GM18505 (cell line): ENCODE results near the gene RACGAP1.

ENCODE experiments used
- ATAC-seq: cut with Tn5 transposase; IDR thresholded peaks from one replicate; pipeline ENCODE4 v1.9.1; 2021; ENCODE audit not compliant: unreplicated experiment
- POLR2A ChIP-seq: IDR thresholded peaks from 4 replicates; pipeline ENCODE4 v1.6.1; 2011; ENCODE audit warnings: borderline replicate concordance; ENCODE audit not compliant: insufficient read depth, insufficient read length; ENCODE audit errors: extremely low read depth

The RACGAP1 gene

DNA sequence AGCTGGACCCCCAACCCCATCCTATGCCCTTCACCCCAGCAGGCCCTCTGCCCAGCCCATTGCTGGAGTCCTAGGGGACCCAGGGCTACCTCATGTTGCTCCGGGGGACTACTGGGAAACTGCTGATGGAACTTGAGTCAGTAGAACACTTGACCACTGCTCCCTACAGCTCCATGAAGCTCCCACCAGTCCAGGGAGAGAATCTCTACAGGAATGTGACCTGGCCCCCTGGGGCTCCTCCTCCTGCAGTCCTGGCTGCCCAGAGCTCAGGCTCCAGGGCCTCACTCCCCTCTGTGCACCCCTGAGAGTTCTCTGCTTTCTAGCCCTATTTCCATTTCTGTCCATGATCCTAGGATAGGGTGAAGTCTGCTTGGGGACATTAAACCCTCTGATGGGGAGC lies 85.6 kb downstream of the RACGAP1 start:
- no peak for ATAC-seq
- no peak for TF ChIP-seq POLR2A

DNA sequence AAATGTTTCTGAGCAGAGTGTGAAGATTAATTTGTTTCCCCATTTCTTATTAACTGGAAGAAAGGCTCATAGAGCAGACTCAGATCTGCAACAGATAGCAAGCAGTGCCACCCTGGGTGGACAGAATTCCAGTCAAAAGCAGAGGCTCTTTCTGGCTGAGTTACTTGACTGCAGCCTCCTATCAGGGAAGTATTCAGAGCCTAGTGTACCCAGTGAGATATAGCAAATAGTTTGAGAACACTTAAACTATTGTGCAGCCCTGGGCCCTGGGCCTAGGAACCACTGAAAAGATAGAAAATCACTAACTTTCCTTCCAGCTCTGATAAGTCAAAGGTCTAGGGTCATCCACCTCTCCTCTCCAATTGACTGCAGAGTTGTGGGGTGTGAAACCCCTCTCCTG lies 86.0 kb downstream of the RACGAP1 start:
- no peak for ATAC-seq
- TF ChIP-seq POLR2A: no peak
